Measurements from ENCODE around the gene CNTFR. TPM values are rescaled to one million over a fixed set of nuclear protein-coding genes. Genes with fewer than 3 reads are reported as not detected.

The CNTFR gene
- total and polyA plus RNA-seq, 2 experiments from 2014 or later: 0.73 to 1.9 TPM

DNA sequence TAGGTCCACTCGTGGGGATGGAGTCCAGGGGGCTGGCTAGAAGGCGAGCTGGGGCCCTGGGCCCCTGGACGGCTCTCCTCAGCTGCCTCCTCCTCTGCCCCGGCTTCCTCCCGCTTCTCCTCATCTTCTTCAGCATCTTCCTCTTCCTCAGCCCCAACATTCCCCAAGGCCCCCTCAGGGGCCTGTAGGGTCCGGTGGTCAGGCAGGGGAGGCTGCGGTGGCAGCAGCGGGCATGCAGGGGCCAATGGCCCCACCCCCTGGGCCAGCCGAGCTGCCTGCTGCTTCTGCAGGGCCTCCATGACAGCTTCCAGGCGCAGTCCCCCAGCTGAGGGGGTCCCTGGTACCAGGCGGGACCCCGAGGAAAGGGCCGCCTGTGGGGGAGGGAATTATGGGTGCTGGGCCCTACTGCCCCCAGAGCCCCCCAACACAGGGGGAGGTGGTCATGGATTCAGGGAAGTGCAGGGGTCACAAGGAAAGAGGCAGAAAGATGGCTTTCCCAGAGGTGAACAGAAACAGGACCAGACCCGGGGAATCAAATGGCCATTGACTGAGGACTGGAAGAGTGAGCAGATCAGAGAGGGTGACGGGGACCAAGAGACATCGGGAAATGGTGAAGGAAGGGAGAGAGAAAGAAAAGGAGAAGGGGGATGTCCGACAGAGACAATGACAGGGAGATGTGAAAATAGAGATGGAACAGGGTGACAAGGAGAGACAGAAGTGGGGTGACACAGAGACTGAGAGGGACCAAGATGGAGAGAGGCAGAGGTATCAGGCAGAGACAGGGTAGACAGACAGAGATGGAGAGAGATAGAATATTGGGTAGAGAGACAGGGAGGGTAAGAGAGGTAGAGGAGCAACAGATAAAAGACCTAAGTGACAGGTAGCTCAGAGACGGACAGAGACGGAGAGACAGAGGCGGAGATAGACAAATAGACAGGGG, 38.5 kb upstream of the CNTFR start:
- no peak for TF ChIP-seq ZNF114 (CRISPR knock-in tag; IDR thresholded peaks at IDR 0.05)
- TF ChIP-seq EZH2 (IDR thresholded peaks at IDR 0.05; ENCODE audit: low read depth, unreplicated experiment): no peak
- TF ChIP-seq CREB1 (CRISPR knock-in tag; IDR thresholded peaks at IDR 0.05; ENCODE audit: low read depth): no peak
- no peak for TF ChIP-seq STAT1 (IDR thresholded peaks at IDR 0.05; ENCODE audit: unreplicated experiment)
- TF ChIP-seq, protein P1, sequence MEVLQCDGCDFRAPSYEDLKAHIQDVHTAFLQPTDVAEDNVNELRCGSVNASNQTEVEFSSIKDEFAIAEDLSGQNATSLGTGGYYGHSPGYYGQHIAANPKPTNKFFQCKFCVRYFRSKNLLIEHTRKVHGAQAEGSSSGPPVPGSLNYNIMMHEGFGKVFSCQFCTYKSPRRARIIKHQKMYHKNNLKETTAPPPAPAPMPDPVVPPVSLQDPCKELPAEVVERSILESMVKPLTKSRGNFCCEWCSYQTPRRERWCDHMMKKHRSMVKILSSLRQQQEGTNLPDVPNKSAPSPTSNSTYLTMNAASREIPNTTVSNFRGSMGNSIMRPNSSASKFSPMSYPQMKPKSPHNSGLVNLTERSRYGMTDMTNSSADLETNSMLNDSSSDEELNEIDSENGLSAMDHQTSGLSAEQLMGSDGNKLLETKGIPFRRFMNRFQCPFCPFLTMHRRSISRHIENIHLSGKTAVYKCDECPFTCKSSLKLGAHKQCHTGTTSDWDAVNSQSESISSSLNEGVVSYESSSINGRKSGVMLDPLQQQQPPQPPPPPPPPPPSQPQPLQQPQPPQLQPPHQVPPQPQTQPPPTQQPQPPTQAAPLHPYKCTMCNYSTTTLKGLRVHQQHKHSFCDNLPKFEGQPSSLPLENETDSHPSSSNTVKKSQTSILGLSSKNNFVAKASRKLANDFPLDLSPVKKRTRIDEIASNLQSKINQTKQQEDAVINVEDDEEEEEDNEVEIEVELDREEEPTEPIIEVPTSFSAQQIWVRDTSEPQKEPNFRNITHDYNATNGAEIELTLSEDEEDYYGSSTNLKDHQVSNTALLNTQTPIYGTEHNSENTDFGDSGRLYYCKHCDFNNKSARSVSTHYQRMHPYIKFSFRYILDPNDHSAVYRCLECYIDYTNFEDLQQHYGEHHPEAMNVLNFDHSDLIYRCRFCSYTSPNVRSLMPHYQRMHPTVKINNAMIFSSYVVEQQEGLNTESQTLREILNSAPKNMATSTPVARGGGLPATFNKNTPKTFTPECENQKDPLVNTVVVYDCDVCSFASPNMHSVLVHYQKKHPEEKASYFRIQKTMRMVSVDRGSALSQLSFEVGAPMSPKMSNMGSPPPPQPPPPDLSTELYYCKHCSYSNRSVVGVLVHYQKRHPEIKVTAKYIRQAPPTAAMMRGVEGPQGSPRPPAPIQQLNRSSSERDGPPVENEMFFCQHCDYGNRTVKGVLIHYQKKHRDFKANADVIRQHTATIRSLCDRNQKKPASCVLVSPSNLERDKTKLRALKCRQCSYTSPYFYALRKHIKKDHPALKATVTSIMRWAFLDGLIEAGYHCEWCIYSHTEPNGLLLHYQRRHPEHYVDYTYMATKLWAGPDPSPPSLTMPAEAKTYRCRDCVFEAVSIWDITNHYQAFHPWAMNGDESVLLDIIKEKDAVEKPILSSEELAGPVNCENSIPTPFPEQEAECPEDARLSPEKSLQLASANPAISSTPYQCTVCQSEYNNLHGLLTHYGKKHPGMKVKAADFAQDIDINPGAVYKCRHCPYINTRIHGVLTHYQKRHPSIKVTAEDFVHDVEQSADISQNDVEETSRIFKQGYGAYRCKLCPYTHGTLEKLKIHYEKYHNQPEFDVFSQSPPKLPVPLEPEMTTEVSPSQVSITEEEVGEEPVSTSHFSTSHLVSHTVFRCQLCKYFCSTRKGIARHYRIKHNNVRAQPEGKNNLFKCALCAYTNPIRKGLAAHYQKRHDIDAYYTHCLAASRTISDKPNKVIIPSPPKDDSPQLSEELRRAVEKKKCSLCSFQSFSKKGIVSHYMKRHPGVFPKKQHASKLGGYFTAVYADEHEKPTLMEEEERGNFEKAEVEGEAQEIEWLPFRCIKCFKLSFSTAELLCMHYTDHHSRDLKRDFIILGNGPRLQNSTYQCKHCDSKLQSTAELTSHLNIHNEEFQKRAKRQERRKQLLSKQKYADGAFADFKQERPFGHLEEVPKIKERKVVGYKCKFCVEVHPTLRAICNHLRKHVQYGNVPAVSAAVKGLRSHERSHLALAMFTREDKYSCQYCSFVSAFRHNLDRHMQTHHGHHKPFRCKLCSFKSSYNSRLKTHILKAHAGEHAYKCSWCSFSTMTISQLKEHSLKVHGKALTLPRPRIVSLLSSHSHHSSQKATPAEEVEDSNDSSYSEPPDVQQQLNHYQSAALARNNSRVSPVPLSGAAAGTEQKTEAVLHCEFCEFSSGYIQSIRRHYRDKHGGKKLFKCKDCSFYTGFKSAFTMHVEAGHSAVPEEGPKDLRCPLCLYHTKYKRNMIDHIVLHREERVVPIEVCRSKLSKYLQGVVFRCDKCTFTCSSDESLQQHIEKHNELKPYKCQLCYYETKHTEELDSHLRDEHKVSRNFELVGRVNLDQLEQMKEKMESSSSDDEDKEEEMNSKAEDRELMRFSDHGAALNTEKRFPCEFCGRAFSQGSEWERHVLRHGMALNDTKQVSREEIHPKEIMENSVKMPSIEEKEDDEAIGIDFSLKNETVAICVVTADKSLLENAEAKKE (CRISPR knock-in tag; IDR thresholded peaks at IDR 0.05): no peak
- TF ChIP-seq EZH2phosphoT487 (IDR thresholded peaks at IDR 0.05; ENCODE audit: unreplicated experiment): no peak
- no peak for TF ChIP-seq POLR2AphosphoS5 (IDR thresholded peaks at IDR 0.05; ENCODE audit: low read depth)
- no peak for TF ChIP-seq ETS1 (IDR thresholded peaks at IDR 0.05)
- no peak for TF ChIP-seq ZNF331 (CRISPR knock-in tag; IDR thresholded peaks at IDR 0.05; ENCODE audit: low read depth)
- no peak for TF ChIP-seq JUNB (IDR thresholded peaks at IDR 0.05; ENCODE audit: unreplicated experiment)
- no peak for TF ChIP-seq CTCF (conservative IDR thresholded peaks at IDR 0.05; ENCODE audit: low read depth in 2 of 2)
- Histone ChIP-seq H3K27ac (ENCODE audit: low read depth) (no peak overlapping the region), H4K20me1 (replicated peaks; ENCODE audit: insufficient read depth) (no peaks in the 10 kb centered on the region; the same call in 1 of the 2 replicates), H3K27me3 (ENCODE audit: insufficient read depth) (peaks cover 100% of the 10 kb centered on the region), H3K9me2 (ENCODE audit: insufficient read depth) (no peaks in the 10 kb centered on the region), H3K4me1 (ENCODE audit: insufficient read depth) (peaks cover 13% of the 10 kb centered on the region; the same call in 1 of the 2 replicates), H3K79me2 (replicated peaks; ENCODE audit: insufficient read depth) (no peaks in the 10 kb centered on the region), H3K4me2 (peak overlapping the region; percentile 81), H3K36me3 (ENCODE audit: insufficient read depth) (no peaks in the 10 kb centered on the region), H3K4me3 (peak overlapping the region; percentile 54), H3F3A (replicated peaks; ENCODE audit: low read depth) (0 out of 2 replicates have a peak, but pooled peaks cover 3% of the 10 kb centered on the region), H2AFZ (peak overlapping the region; percentile 81; the same call in 1 of the 2 replicates)
- peaks cover 4% of the 10 kb centered on the region; the same call in 1 of the 3 replicates for H3K36me3 Mint-ChIP-seq (ENCODE audit: low read depth)
- no peak for DNase-seq (ENCODE audit: low spot score)
- no peak for ATAC-seq
- H3K27me3 Mint-ChIP-seq (ENCODE audit: insufficient read depth, low read depth, poor library complexity): peaks cover 77% of the 10 kb centered on the region
- H3K9me3 Mint-ChIP-seq: peaks cover 4% of the 10 kb centered on the region; the same call in 1 of the 3 replicates
- peak overlapping the region; percentile 78 for H3K4me3 Mint-ChIP-seq
- H3K27ac Mint-ChIP-seq: no peak overlapping the region
- peaks cover 27% of the 10 kb centered on the region for H3K4me1 Mint-ChIP-seq

All from GM23338 (cell line).